PFSK-1 (cell line): ENCODE results near the gene ASPA.

Experiments
- FOXP2 ChIP-seq: optimal IDR thresholded peaks from 2 replicates; pipeline ENCODE3; 2011; ENCODE audit warnings: borderline replicate concordance, control low read depth, inconsistent platforms; ENCODE audit not compliant: insufficient read depth; ENCODE audit errors: extremely low read length, extremely low read depth
- POLR2AphosphoS5 ChIP-seq: IDR thresholded peaks from 2 replicates; pipeline ENCODE4 v1.6.1; 2012; ENCODE audit warnings: low read depth, mild to moderate bottlenecking, control low read depth, low read length, moderate library complexity
- SIN3A ChIP-seq: IDR thresholded peaks from 2 replicates; pipeline ENCODE4 v1.6.1; 2012; ENCODE audit warnings: mild to moderate bottlenecking, low read length, moderate library complexity, borderline replicate concordance; ENCODE audit not compliant: insufficient read depth
- TAF1 ChIP-seq: IDR thresholded peaks from 2 replicates; pipeline ENCODE4 v1.6.1; 2012; ENCODE audit warnings: low read length, control low read depth, borderline replicate concordance; ENCODE audit not compliant: insufficient read depth
- TF ChIP-seq, protein P1 (sequence below), 2 experiments: IDR thresholded peaks; 2 replicates each; pipeline versions ENCODE4 v1.6.1 to v1.8.0; 2011 to 2012; ENCODE audit warnings: low read depth in 2 of 2, low read length in 2 of 2, control low read depth in 1 of 2, inconsistent platforms in 1 of 2, mild to moderate bottlenecking in 1 of 2, moderate library complexity in 1 of 2; ENCODE audit not compliant: insufficient read depth in 1 of 2

ASPA gene

DNA sequence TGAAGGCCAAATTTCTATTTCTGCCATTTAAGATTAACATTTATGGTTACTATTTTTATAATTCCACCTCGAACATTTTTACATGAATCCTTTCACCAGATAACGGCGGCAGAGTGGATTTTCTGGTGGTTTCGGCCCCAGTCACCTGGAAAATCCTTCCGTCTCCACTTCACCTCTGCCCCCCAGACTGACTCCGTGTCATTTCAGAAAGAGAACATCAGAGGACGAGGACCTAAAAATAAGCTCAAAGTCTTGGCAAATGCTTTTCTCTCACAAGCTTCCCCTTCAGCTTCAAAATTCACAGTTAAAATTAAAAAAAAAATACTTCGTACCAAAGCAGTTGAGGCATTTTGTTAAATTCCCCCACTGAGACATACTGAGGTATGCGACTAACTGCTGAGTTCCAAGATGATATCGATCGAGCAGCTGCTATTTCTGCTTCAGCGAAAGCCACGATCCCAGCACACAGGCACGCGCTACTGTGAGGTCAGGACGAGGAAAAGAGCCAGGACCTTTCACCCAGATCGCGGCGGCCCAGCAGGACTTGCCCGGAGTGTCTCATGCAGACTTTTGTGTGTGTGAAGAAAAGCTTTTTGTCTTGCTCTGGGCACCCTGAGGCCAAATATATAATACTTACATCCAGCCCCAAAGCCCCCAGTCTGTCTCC is 36.8 kb downstream of the ASPA start:
- TF ChIP-seq FOXP2 (no peak), TAF1 (no peak), POLR2AphosphoS5 (no peak), SIN3A (no peak)
- TF ChIP-seq, protein P1, sequence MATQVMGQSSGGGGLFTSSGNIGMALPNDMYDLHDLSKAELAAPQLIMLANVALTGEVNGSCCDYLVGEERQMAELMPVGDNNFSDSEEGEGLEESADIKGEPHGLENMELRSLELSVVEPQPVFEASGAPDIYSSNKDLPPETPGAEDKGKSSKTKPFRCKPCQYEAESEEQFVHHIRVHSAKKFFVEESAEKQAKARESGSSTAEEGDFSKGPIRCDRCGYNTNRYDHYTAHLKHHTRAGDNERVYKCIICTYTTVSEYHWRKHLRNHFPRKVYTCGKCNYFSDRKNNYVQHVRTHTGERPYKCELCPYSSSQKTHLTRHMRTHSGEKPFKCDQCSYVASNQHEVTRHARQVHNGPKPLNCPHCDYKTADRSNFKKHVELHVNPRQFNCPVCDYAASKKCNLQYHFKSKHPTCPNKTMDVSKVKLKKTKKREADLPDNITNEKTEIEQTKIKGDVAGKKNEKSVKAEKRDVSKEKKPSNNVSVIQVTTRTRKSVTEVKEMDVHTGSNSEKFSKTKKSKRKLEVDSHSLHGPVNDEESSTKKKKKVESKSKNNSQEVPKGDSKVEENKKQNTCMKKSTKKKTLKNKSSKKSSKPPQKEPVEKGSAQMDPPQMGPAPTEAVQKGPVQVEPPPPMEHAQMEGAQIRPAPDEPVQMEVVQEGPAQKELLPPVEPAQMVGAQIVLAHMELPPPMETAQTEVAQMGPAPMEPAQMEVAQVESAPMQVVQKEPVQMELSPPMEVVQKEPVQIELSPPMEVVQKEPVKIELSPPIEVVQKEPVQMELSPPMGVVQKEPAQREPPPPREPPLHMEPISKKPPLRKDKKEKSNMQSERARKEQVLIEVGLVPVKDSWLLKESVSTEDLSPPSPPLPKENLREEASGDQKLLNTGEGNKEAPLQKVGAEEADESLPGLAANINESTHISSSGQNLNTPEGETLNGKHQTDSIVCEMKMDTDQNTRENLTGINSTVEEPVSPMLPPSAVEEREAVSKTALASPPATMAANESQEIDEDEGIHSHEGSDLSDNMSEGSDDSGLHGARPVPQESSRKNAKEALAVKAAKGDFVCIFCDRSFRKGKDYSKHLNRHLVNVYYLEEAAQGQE (IDR thresholded peaks at IDR 0.05; ENCODE audit: insufficient read depth in 1 of 2, low read depth in 2 of 2, low read length in 2 of 2): no peak

DNA sequence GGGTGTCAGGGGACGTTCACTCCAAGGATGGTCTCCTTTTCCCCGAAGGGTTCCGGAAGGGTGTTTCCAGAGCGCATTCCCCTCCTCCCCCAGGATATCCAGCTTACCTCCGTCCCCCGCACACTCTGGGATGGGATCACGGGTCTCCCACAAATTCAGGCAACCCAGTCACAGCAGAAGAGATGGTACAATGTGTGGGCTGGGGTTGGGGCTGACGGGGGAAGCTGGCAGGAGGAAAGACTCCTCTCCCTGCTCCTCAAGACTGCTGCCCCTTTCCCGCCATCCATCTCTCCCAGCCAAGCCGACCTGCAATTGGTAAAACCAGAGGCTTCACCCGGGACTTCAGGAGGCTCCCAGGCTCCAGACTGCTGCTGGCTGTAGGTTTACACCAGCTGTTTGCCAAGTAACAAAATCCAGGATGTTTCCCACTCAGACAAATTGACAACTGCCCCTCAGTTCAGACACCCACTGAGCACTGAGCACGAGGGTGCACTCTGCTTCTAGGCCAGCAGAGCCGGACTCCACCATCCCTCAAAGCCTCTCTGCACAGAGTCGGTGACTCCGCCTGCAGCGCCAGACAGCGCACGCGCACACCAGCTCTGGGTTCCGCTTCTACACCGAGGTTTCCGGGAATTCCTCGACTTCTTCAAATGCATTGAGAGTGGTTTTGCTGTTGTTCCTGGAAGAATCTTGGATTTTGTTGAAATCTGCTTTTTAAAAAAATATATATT is 37.7 kb downstream of the ASPA start:
- TF ChIP-seq FOXP2: no peak
- TF ChIP-seq SIN3A: no peak
- TF ChIP-seq, protein P1 (IDR thresholded peaks at IDR 0.05; ENCODE audit: insufficient read depth in 1 of 2, low read depth in 2 of 2, low read length in 2 of 2): no peak
- TF ChIP-seq POLR2AphosphoS5: no peak
- TF ChIP-seq TAF1: no peak

DNA sequence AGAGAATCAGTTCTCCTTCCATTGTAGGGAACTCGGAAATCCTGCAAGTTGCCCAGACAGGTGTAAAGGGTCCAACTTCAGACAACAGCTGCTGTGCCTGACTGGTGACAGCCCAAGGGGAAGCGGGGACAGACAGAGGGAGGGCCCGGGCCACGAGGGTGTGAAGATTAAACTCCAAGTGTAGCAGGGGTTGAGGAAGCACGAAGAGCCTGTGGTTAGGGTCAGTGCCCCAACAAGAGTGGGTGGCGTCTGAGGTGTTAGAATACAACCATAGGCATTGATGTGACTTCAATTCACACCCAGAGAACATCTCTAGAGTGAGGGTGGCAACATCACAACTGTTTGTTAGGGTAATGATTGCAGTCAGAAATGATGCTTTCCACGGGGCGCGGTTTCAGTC is 39.1 kb downstream of the ASPA start:
- no peak for TF ChIP-seq FOXP2

DNA sequence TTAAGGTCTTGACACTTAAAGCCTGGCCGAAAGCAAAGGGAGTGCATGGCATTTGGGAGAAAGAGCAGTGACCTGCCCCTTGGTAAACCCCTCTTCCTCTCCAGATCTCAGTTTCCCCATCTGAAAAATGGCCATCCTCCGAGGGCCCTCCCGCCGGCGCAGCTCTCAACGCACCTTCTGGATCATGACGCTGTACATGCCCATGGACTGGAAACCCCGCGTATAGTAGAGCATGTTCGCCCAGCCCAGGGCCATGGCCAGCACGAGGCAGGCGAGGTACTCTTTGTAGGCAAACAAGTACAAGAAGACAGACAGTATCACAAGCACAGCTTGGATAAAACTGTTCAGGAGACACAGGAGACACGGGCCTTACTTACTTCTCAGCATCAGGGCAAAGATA is 48.2 kb downstream of the ASPA start:
- TF ChIP-seq TAF1 (no peak), FOXP2 (no peak), POLR2AphosphoS5 (no peak), SIN3A (no peak)
- TF ChIP-seq, protein P1 (IDR thresholded peaks at IDR 0.05; ENCODE audit: insufficient read depth in 1 of 2, low read depth in 2 of 2, low read length in 2 of 2): no peak

DNA sequence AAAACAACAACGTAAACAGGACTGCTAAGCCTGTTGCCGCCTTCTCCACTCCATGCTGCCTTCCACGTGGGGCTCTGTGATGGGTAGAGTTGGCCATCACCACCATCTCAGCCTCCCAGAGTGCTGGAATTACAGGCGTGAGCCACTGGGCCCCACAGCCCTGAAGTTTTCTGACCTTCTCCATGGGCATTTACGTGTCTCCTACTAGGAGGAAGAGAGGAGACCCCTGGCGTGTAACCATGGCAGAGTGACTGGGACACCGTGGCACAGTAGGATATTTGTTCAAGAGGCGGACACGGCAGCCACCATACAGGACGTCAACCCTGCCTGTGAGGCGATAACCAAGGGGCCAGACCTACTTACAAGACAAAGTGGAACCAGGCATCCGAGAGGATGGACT is 50.7 kb downstream of the ASPA start:
- no peak for TF ChIP-seq POLR2AphosphoS5
- TF ChIP-seq SIN3A: no peak
- no peak for TF ChIP-seq TAF1
- no peak for TF ChIP-seq FOXP2
- TF ChIP-seq, protein P1 (IDR thresholded peaks at IDR 0.05; ENCODE audit: insufficient read depth in 1 of 2, low read depth in 2 of 2, low read length in 2 of 2): no peak
